ENCODE results near the gene LEMD2.

LEMD2 gene

GRCh38 chr6:33742092-33742491 lies 46.8 kb downstream of the LEMD2 start:
- no peak for DNase-seq (ENCODE audit: low read depth)
- no peak for TF ChIP-seq CTCF (IDR thresholded peaks at IDR 0.05; ENCODE audit: low read depth, low read length, missing control alignments)
- in situ Hi-C loops (cut with HindIII; ENCODE audit: low sequenced_read_pairs), result loop anchor here (5.0 kb wide), 1 partner anchor 400 kb away; no protein-coding TSS in a partner anchor
- no peak overlapping the region for H3K4me3 ChIP-seq (ENCODE audit: low read depth, low read length)

- in situ Hi-C loops (cut with HindIII; ENCODE audit: low sequenced_read_pairs), result loop anchor here (5.0 kb wide), 1 partner anchor 402 kb away; no protein-coding TSS in a partner anchor
- H3K4me3 ChIP-seq (ENCODE audit: low read depth, low read length), result no peak overlapping the region
- TF ChIP-seq CTCF (IDR thresholded peaks at IDR 0.05; ENCODE audit: low read depth, low read length, missing control alignments), result no peak
- no peak for DNase-seq (ENCODE audit: low read depth)
These were observed 48.1 kb downstream of the LEMD2 start for GRCh38 chr6:33740794-33741193.

GRCh38 chr6:33740204-33740608 lies 48.7 kb downstream of the LEMD2 start:
- in situ Hi-C loops (cut with HindIII; ENCODE audit: low sequenced_read_pairs), result loop anchor here (5.0 kb wide), 1 partner anchor 402 kb away; no protein-coding TSS in a partner anchor
- TF ChIP-seq CTCF (IDR thresholded peaks at IDR 0.05; ENCODE audit: low read depth, low read length, missing control alignments), result no peak
- no peak overlapping the region for H3K4me3 ChIP-seq (ENCODE audit: low read depth, low read length)
- no peak for DNase-seq (ENCODE audit: low read depth)

GRCh38 chr6:33739571-33739970 lies 49.4 kb downstream of the LEMD2 start:
- in situ Hi-C loops (cut with HindIII; ENCODE audit: low sequenced_read_pairs), result no loop called here
- no peak for TF ChIP-seq CTCF (IDR thresholded peaks at IDR 0.05; ENCODE audit: low read depth, low read length, missing control alignments)
- H3K4me3 ChIP-seq (ENCODE audit: low read depth, low read length), result no peak overlapping the region
- no peak for DNase-seq (ENCODE audit: low read depth)

- in situ Hi-C loops (cut with HindIII; ENCODE audit: low sequenced_read_pairs), result no loop called here
- H3K4me3 ChIP-seq (ENCODE audit: low read depth, low read length), result no peak overlapping the region
- TF ChIP-seq CTCF (IDR thresholded peaks at IDR 0.05; ENCODE audit: low read depth, low read length, missing control alignments), result no peak
- no peak for DNase-seq (ENCODE audit: low read depth)
These were observed 50.1 kb downstream of the LEMD2 start for GRCh38 chr6:33738879-33739278.

GRCh38 chr6:33738153-33738552 lies 50.8 kb downstream of the LEMD2 start:
- in situ Hi-C loops (cut with HindIII; ENCODE audit: low sequenced_read_pairs), result no loop called here
- H3K4me3 ChIP-seq (ENCODE audit: low read depth, low read length), result no peak overlapping the region
- DNase-seq (ENCODE audit: low read depth), result no peak
- no peak for TF ChIP-seq CTCF (IDR thresholded peaks at IDR 0.05; ENCODE audit: low read depth, low read length, missing control alignments)
